ENCODE results near the gene HSPB9.

HSPB9 gene

GRCh38 chr17:42098730-42099399 lies 23.7 kb upstream of the HSPB9 start:
- TF ChIP-seq CTCF (IDR thresholded peaks at IDR 0.05; ENCODE audit: insufficient read depth, low read length, missing control alignments) = no peak
- DNase-seq (ENCODE audit: low read depth, low spot score) = no peak
- ChIA-PET CTCF (interaction anchor here (1.1 to 25.6 kb wide), 5 partner anchors 19 to 136 kb away, joined by 3 to 451 read pairs (median 10); partner anchors contain the start of genes DNAJC7 and NKIRAS2), POLR2A (interaction anchor here (0.9 kb wide), 1 partner anchor 22 kb away, joined by 4 read pairs; the partner anchor contains the start of gene KAT2A)
- H3K4me3 ChIP-seq (ENCODE audit: low read depth, low read length) = no peak overlapping the region

DNA sequence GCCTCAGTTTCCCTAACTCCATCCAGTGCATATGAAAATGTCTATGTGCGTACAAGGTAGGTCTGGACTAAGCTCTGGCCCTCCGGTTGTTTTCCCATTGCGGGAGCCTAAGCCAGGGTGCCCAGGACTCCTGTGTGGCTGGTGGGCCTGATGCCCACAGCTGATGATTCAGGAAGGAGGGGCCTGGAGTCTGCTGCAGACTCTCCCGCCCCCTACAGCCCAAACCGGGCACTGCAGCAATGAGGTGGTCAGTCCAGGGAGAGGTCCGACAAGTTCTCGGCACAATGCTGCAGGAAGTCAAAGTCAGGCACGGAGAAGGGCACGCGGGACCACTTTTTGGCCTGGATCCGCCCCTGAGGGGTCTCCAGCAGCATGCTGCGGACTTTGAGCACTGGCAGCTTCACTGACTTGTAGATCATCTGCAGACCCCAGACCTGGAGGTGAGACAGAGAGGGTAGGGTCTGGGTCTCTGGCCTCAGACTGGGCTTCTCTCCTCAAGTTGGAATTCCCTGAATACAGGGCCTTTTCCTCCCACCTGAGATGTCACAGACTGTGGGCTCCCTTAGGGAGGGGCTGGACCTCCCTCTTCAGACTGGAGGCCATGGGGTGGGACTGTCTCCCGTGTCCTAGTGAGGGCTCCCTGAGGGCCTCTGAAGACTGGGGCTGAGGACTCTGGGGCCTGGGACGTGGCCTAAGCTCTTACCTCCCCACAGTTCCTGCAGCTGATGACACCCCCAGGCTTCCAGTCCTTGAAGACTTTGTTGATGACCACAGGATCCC lies 20.9 kb upstream of the HSPB9 start:
- H3K4me3 ChIP-seq (ENCODE audit: low read depth, low read length) = no peak overlapping the region
- CTCF ChIA-PET = interaction anchor here (0.6 to 25.6 kb wide), 19 partner anchors 8 to 139 kb away, joined by 3 to 451 read pairs (median 5); partner anchors contain the start of genes DHX58, DNAJC7, KAT2A and NKIRAS2
- peak; percentile 77 for TF ChIP-seq CTCF (IDR thresholded peaks at IDR 0.05; ENCODE audit: insufficient read depth, low read length, missing control alignments)
- POLR2A ChIA-PET = no interaction called here
- DNase-seq (ENCODE audit: low read depth, low spot score) = no peak

- no peak for TF ChIP-seq CTCF (IDR thresholded peaks at IDR 0.05; ENCODE audit: insufficient read depth, low read length, missing control alignments)
- no peak overlapping the region for H3K4me3 ChIP-seq (ENCODE audit: low read depth, low read length)
- DNase-seq (ENCODE audit: low read depth, low spot score) = no peak
- CTCF ChIA-PET = interaction anchor here (0.8 to 25.6 kb wide), 9 partner anchors 10 to 424 kb away, joined by 3 to 451 read pairs (median 14); partner anchors contain the start of genes DHX58, DNAJC7 and NKIRAS2
- POLR2A ChIA-PET = interaction anchor here (0.5 kb wide), 1 partner anchor 133 kb away, joined by 4 read pairs; no protein-coding TSS in a partner anchor
Measured at GRCh38 chr17:42103221-42103954, 19.2 kb upstream of the HSPB9 start.

DNA sequence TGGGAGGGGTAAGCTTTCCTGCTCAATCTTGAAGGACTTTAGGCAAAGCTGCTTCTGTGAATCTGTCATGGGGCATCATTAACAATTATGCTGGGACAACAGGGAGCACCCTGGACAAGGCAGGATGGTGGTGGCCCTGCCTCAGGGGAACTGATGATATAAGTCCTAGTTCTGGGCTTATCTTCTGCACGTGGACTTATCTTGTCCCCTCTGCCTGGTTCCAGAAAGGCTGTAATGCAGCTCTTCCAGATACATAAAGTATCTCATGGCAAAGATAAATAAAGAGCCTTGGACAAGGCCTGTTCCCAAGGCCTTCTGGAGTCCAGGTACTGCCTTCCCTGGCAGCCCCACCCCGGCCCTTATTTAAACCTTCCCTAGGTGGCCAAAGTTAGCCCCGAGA lies 18.3 kb upstream of the HSPB9 start:
- ChIA-PET POLR2A (no interaction called here), CTCF (interaction anchor here (0.8 to 25.6 kb wide), 7 partner anchors 9 to 423 kb away, joined by 3 to 451 read pairs (median 17); partner anchors contain the start of genes DHX58, DNAJC7 and NKIRAS2)
- no peak overlapping the region for H3K4me3 ChIP-seq (ENCODE audit: low read depth, low read length)
- no peak for DNase-seq (ENCODE audit: low read depth, low spot score)
- no peak for TF ChIP-seq CTCF (IDR thresholded peaks at IDR 0.05; ENCODE audit: insufficient read depth, low read length, missing control alignments)

GRCh38 chr17:42106009-42106408 lies 16.6 kb upstream of the HSPB9 start:
- POLR2A ChIA-PET = interaction anchor here (0.7 kb wide), 1 partner anchor 139 kb away, joined by 4 read pairs; the partner anchor contains the start of gene CNP
- no peak for TF ChIP-seq CTCF (IDR thresholded peaks at IDR 0.05; ENCODE audit: insufficient read depth, low read length, missing control alignments)
- CTCF ChIA-PET = interaction anchor here (1.5 to 25.6 kb wide), 3 partner anchors 14 to 84 kb away, joined by 3 to 451 read pairs (median 14); partner anchors contain the start of genes DNAJC7 and NKIRAS2
- H3K4me3 ChIP-seq (ENCODE audit: low read depth, low read length) = no peak overlapping the region
- DNase-seq (ENCODE audit: low read depth, low spot score) = no peak

Data from AG04449 (cell line).